ENCODE results near the gene MMP11.

The MMP11 gene

GRCh38 chr22:23801238-23801821 is 28.7 kb downstream of the MMP11 start:
- DNase-seq (ENCODE audit: low read depth) = no peak

GRCh38 chr22:23801886-23802377 is 29.3 kb downstream of the MMP11 start:
- DNase-seq (ENCODE audit: low read depth) = no peak

- no peak for DNase-seq (ENCODE audit: low read depth)
Measured at GRCh38 chr22:23803001-23803819, 30.6 kb downstream of the MMP11 start.

GRCh38 chr22:23804781-23805291 is 32.2 kb downstream of the MMP11 start:
- DNase-seq (ENCODE audit: low read depth) = peak; percentile 93

GRCh38 chr22:23806837-23807236 is 34.2 kb downstream of the MMP11 start:
- no peak for DNase-seq (ENCODE audit: low read depth)

GRCh38 chr22:23812378-23812777 is 39.7 kb downstream of the MMP11 start:
- no peak for DNase-seq (ENCODE audit: low read depth)

- no peak for DNase-seq (ENCODE audit: low read depth)
Measured at GRCh38 chr22:23815541-23816155, 43.0 kb downstream of the MMP11 start.

- no peak for DNase-seq (ENCODE audit: low read depth)
Measured at GRCh38 chr22:23816156-23816976, 43.7 kb downstream of the MMP11 start.

GRCh38 chr22:23817146-23817545 is 44.5 kb downstream of the MMP11 start:
- DNase-seq (ENCODE audit: low read depth) = no peak

GRCh38 chr22:23818541-23818940 is 45.9 kb downstream of the MMP11 start:
- no peak for DNase-seq (ENCODE audit: low read depth)

- DNase-seq (ENCODE audit: low read depth) = no peak
Measured at GRCh38 chr22:23820748-23821211, 48.1 kb downstream of the MMP11 start.

- DNase-seq (ENCODE audit: low read depth) = no peak
Measured at GRCh38 chr22:23822101-23822671, 49.5 kb downstream of the MMP11 start.

GRCh38 chr22:23823331-23823791 is 50.7 kb downstream of the MMP11 start:
- DNase-seq (ENCODE audit: low read depth) = no peak

- no peak for DNase-seq (ENCODE audit: low read depth)
Measured at GRCh38 chr22:23824476-23825245, 52.0 kb downstream of the MMP11 start.

- DNase-seq (ENCODE audit: low read depth) = no peak
Measured at GRCh38 chr22:23825246-23825905, 52.7 kb downstream of the MMP11 start.

GRCh38 chr22:23826510-23827350 is 54.1 kb downstream of the MMP11 start:
- DNase-seq (ENCODE audit: low read depth) = no peak

GRCh38 chr22:23827351-23827995 is 54.8 kb downstream of the MMP11 start:
- DNase-seq (ENCODE audit: low read depth) = no peak

All from amniotic epithelial cell (primary cell).